HepG2 (cell line): ENCODE measurements around the gene PRRC2A. TPM values are rescaled to one million over a fixed set of nuclear protein-coding genes. Genes with fewer than 3 reads are reported as not detected.

ENCODE experiments used
- HMGXB3 ChIP-seq: sonication (generic); formaldehyde crosslinking; IDR thresholded peaks from 2 replicates; pipeline ENCODE4 v1.4.0; 2020; ENCODE audit warnings: missing genetic modification reagents, borderline replicate concordance
- IRF1 ChIP-seq: sonication (generic); formaldehyde crosslinking; IDR thresholded peaks from 2 replicates; pipeline ENCODE4 v1.4.0; 2020; ENCODE audit warnings: low read depth, mild to moderate bottlenecking, missing genetic modification reagents
- MED8 ChIP-seq: sonication (generic); formaldehyde crosslinking; IDR thresholded peaks from 2 replicates; pipeline ENCODE4 v1.8.1; 2023; ENCODE audit warnings: mild to moderate bottlenecking, missing genetic modification reagents; ENCODE audit not compliant: insufficient replicate concordance
- NONO ChIP-seq, 2 experiments: fragments of 450-650 bp in 1 of 2; sonication (generic) in 1 of 2; formaldehyde crosslinking in 1 of 2; IDR thresholded peaks in 1 of 2; conservative IDR thresholded peaks in 1 of 2; 2 replicates each; pipeline versions ENCODE4 v1.6.1 to v1.8.0; 2017 to 2022; ENCODE audit warnings: mild to moderate bottlenecking in 1 of 2, missing genetic modification reagents in 1 of 2, moderate library complexity in 1 of 2
- NR2F1 ChIP-seq, 2 experiments: fragments of 450-650 bp in 1 of 2; formaldehyde crosslinking in 1 of 2; IDR thresholded peaks; 2 replicates each; pipeline versions ENCODE4 v1.5.0 to v1.6.1; 2016 to 2020; ENCODE audit warnings: mild to moderate bottlenecking in 1 of 2, missing compliant biosample characterization in 1 of 2, missing genetic modification reagents in 1 of 2, moderate library complexity in 1 of 2
- POLR2G ChIP-seq: fragments of 200-400 bp; formaldehyde crosslinking; IDR thresholded peaks from 2 replicates; pipeline ENCODE4 v1.6.1; 2018; ENCODE audit warnings: mild to moderate bottlenecking, low read depth, low read length, moderate library complexity
- REPIN1 ChIP-seq: sonication (generic); formaldehyde crosslinking; IDR thresholded peaks from 2 replicates; pipeline ENCODE4 v1.8.0; 2022; ENCODE audit warnings: missing genetic modification reagents, low read depth, mild to moderate bottlenecking, borderline replicate concordance
- REST ChIP-seq, 2 experiments: IDR thresholded peaks; 2 replicates each; pipeline ENCODE4 v1.6.1; 2011 to 2012; ENCODE audit warnings: low read length in 2 of 2, borderline replicate concordance in 1 of 2, low read depth in 1 of 2, mild to moderate bottlenecking in 1 of 2, moderate library complexity in 1 of 2
- SIN3A ChIP-seq: IDR thresholded peaks from 2 replicates; pipeline ENCODE4 v1.6.1; 2011; ENCODE audit warnings: low read depth, mild to moderate bottlenecking, control low read depth, low read length, borderline replicate concordance
- SP5 ChIP-seq: IDR thresholded peaks from 2 replicates; pipeline ENCODE4 v1.6.1; 2016; ENCODE audit warnings: low read depth, borderline replicate concordance
- polyA plus RNA-seq, 8 experiments: library from polyadenylated mRNA; depleted of rRNA in 3 of 8; stranded (reverse) in 7 of 8; unstranded in 1 of 8; fragments of >200 nt; fragmentation: Illumina TruSeq in 4 of 8; extraction: Trizol in 4 of 8; gene quantifications; 2 replicates each; pipeline versions ENCODE4 v1.2.1 to v1.2.3, GENCODE V29; 2011 to 2016; ENCODE audit warnings: low read depth in 4 of 8, missing spikeins in 1 of 8, mixed read lengths in 1 of 8; ENCODE audit not compliant: insufficient read depth in 1 of 8
- total RNA-seq, 5 experiments: library from RNA; depleted of rRNA; stranded (reverse); fragments of >200 nt; fragmentation: Illumina TruSeq; extraction: Trizol; gene quantifications; 2 replicates each; pipeline ENCODE4 v1.2.3, GENCODE V29; 2016; ENCODE audit warnings: low read depth in 1 of 5

PRRC2A gene
- total and polyA plus RNA-seq, 2 of the 13 experiments (the other 11 are each of a cell fraction or from before 2014, with no cell fraction given), result 38.9 to 47.4 TPM

- 0 out of 2 replicates have a peak, but pooled peaks have one; percentile 5 for TF ChIP-seq HMGXB3
- peak; percentile 81 for TF ChIP-seq MED8 (CRISPR knock-in tag)
- TF ChIP-seq IRF1 (CRISPR knock-in tag), result 0 out of 2 replicates have a peak, but pooled peaks have one; percentile 51
- no peak for TF ChIP-seq NONO (IDR thresholded peaks at IDR 0.05)
- TF ChIP-seq NONO (CRISPR knock-in tag; conservative IDR thresholded peaks at IDR 0.05), result peak; percentile 10; the same call in 1 of the 2 replicates
- peak in 1 of 2 experiments; percentile 67; a peak in 1 of 4 replicates for TF ChIP-seq REST (IDR thresholded peaks at IDR 0.05; ENCODE audit: borderline replicate concordance in 1 of 2, low read depth in 1 of 2, low read length in 2 of 2)
- TF ChIP-seq SIN3A, result peak; percentile 61; the same call in 1 of the 2 replicates
- TF ChIP-seq NR2F1 (CRISPR knock-in tag; IDR thresholded peaks at IDR 0.05), result peak in 1 of 2 experiments; percentile 16; a peak in 1 of 4 replicates
- peak; percentile 93 for TF ChIP-seq POLR2G
- TF ChIP-seq SP5, result peak; percentile 65; the same call in 1 of the 2 replicates
- no peak; the same call in 1 of the 2 replicates for TF ChIP-seq REPIN1 (CRISPR knock-in tag)
Observed at GRCh38 chr6:31652925-31653724, 32.6 kb downstream of the PRRC2A start (continued).
